GM21723 (cell line): ENCODE results near the gene GID8.

Source experiments
- ATAC-seq: cut with Tn5 transposase; IDR thresholded peaks from one replicate; pipeline ENCODE4 v1.9.1; 2021; ENCODE audit warnings: mild to moderate bottlenecking, moderate library complexity; ENCODE audit not compliant: unreplicated experiment

Gene GID8

GRCh38 chr20:62938105-62938888 is at the start of gene GID8:
Gene GID8, plus strand, starts transcription at chr20:62938147. Its CDS starts 3,356 bp downstream, at chr20:62941503.
- peak; percentile 46 for ATAC-seq

GRCh38 chr20:62888406-62888805 is 49.5 kb upstream of the GID8 start:
- ATAC-seq, result no peak

- no peak for ATAC-seq
These were observed 49.0 kb upstream of the GID8 start for GRCh38 chr20:62888910-62889309.

GRCh38 chr20:62889411-62889810 is 48.5 kb upstream of the GID8 start:
- ATAC-seq, result no peak

- no peak for ATAC-seq
These were observed 48.1 kb upstream of the GID8 start for GRCh38 chr20:62889871-62890270.

- no peak for ATAC-seq
These were observed 47.5 kb upstream of the GID8 start for GRCh38 chr20:62890444-62890843.

GRCh38 chr20:62891111-62891510 is 46.8 kb upstream of the GID8 start:
- no peak for ATAC-seq

GRCh38 chr20:62892348-62893304 is 45.3 kb upstream of the GID8 start:
- no peak for ATAC-seq

GRCh38 chr20:62893700-62894099 is 44.2 kb upstream of the GID8 start:
- no peak for ATAC-seq

GRCh38 chr20:62894261-62894660 is 43.7 kb upstream of the GID8 start:
- ATAC-seq, result no peak

GRCh38 chr20:62895539-62895938 is 42.4 kb upstream of the GID8 start:
- ATAC-seq, result no peak

- no peak for ATAC-seq
These were observed 41.4 kb upstream of the GID8 start for GRCh38 chr20:62896526-62896925.

GRCh38 chr20:62897666-62898065 is 40.3 kb upstream of the GID8 start:
- ATAC-seq, result no peak

GRCh38 chr20:62898093-62898964 is 39.6 kb upstream of the GID8 start:
- no peak for ATAC-seq

- no peak for ATAC-seq
These were observed 38.8 kb upstream of the GID8 start for GRCh38 chr20:62898970-62899632.

- ATAC-seq, result no peak
These were observed 38.3 kb upstream of the GID8 start for GRCh38 chr20:62899633-62900051.

GRCh38 chr20:62900052-62900691 is 37.8 kb upstream of the GID8 start:
- ATAC-seq, result peak; percentile 80

- ATAC-seq, result no peak
These were observed 37.0 kb upstream of the GID8 start for GRCh38 chr20:62900692-62901584.

- no peak for ATAC-seq
These were observed 36.1 kb upstream of the GID8 start for GRCh38 chr20:62901891-62902290.
